ENCODE measurements around the gene CHAF1B. TPM values are rescaled to one million over a fixed set of nuclear protein-coding genes. Genes with fewer than 3 reads are reported as not detected.

Gene CHAF1B
- total RNA-seq, 2 donors from 2014 or later: 4.2 to 4.9 TPM

DNA sequence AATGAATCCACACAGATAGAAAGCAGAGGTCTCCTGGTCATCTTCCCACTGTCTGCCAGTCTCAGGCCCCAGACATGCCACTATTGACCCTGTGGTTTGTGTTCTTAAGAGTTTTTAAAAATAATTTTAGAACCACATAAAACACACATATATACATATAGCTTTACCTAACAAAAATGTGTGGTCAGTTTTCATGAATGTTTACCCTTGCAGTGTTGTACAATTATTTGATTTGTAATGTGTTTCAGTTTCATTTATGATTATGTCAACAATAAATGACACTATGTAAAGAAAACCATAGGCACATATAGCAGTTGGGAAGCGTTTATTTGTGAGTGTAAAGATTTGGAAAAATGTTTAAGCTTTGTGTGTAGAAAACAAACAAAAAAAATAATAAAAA lies 17.1 kb downstream of the CHAF1B start:
- no peaks in the 10 kb centered on the region for H3K36me3 ChIP-seq
- no peaks in the 10 kb centered on the region for H3K4me1 ChIP-seq (replicated peaks)
- TF ChIP-seq, protein P1, sequence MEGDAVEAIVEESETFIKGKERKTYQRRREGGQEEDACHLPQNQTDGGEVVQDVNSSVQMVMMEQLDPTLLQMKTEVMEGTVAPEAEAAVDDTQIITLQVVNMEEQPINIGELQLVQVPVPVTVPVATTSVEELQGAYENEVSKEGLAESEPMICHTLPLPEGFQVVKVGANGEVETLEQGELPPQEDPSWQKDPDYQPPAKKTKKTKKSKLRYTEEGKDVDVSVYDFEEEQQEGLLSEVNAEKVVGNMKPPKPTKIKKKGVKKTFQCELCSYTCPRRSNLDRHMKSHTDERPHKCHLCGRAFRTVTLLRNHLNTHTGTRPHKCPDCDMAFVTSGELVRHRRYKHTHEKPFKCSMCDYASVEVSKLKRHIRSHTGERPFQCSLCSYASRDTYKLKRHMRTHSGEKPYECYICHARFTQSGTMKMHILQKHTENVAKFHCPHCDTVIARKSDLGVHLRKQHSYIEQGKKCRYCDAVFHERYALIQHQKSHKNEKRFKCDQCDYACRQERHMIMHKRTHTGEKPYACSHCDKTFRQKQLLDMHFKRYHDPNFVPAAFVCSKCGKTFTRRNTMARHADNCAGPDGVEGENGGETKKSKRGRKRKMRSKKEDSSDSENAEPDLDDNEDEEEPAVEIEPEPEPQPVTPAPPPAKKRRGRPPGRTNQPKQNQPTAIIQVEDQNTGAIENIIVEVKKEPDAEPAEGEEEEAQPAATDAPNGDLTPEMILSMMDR (IDR thresholded peaks at IDR 0.05): no peak
- WGBS: 62% methylated on average over 1 of the region's 1 CpG
- H3K27ac ChIP-seq: no peak overlapping the region
- no peak for DNase-seq (ENCODE audit: low spot score)
- no peak overlapping the region for H3K4me3 ChIP-seq
- intact Hi-C loops (cut with DNase I): no loop called here
- H3K9me3 ChIP-seq: no peaks in the 10 kb centered on the region
- no peaks in the 10 kb centered on the region for H3K27me3 ChIP-seq (replicated peaks; ENCODE audit: insufficient read depth)

DNA sequence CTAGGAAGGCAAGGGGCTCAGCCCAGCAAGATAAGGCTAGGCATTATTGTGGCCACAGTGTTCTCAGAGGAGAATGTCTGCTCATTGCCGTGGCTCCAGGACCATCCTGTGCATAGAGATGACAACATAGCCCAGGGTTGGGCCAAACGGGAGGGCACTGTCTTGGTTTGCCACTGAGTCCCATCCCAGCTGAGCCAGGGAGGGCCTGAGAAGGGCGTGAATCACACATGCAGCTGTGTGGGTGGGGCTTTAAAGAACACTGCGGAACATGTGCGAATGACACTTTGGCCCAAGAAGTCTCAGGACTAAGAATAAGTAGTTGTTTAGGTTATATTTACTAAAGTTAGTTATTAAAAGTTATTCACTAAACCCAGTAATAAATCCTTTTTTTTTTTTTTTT lies 18.5 kb downstream of the CHAF1B start:
- DNase-seq (ENCODE audit: low spot score): no peak
- no peaks in the 10 kb centered on the region for H3K36me3 ChIP-seq
- H3K4me3 ChIP-seq: no peak overlapping the region
- TF ChIP-seq, protein P1 (IDR thresholded peaks at IDR 0.05): no peak
- no peak for TF ChIP-seq POLR2A (IDR thresholded peaks at IDR 0.05)
- TF ChIP-seq POLR2AphosphoS5 (IDR thresholded peaks at IDR 0.05): no peak
- WGBS: 90% methylated on average over 5 of the region's 5 CpGs
- no peak overlapping the region for H3K27ac ChIP-seq
- no peaks in the 10 kb centered on the region for H3K9me3 ChIP-seq
- intact Hi-C loops (cut with DNase I): no loop called here
- H3K4me1 ChIP-seq (replicated peaks): no peaks in the 10 kb centered on the region
- H3K27me3 ChIP-seq (replicated peaks; ENCODE audit: insufficient read depth): no peaks in the 10 kb centered on the region

DNA sequence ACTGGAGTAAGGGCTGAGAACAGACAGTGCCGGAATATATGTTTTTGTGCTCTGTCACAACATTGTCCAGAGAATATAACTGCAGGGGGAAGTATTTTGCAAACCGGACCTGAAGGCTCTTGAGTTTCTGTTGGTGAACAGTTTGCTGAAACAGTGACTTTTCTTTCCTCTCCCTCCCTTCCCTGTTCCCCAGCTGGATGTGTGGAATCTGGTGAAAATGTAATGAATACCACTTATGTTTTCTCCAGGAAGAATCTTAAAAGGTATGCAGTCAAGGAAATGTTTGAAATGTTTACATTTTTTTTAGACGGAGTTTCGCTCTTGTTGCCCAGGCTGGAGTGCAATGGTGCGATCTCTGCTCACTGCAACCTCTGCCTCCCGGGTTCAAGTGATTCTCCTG lies 23.4 kb downstream of the CHAF1B start:
- TF ChIP-seq, protein P1 (IDR thresholded peaks at IDR 0.05): no peak
- TF ChIP-seq POLR2AphosphoS5 (IDR thresholded peaks at IDR 0.05) (no peak), POLR2A (IDR thresholded peaks at IDR 0.05) (no peak)
- intact Hi-C loops (cut with DNase I): no loop called here
- H3K36me3 ChIP-seq: no peaks in the 10 kb centered on the region
- no peaks in the 10 kb centered on the region for H3K27me3 ChIP-seq (replicated peaks; ENCODE audit: insufficient read depth)
- WGBS: 86% methylated on average over 6 of the region's 6 CpGs
- H3K9me3 ChIP-seq: no peaks in the 10 kb centered on the region
- H3K4me1 ChIP-seq (replicated peaks): no peaks in the 10 kb centered on the region
- H3K27ac ChIP-seq: no peak overlapping the region
- no peak for DNase-seq (ENCODE audit: low spot score)
- H3K4me3 ChIP-seq: no peak overlapping the region

DNA sequence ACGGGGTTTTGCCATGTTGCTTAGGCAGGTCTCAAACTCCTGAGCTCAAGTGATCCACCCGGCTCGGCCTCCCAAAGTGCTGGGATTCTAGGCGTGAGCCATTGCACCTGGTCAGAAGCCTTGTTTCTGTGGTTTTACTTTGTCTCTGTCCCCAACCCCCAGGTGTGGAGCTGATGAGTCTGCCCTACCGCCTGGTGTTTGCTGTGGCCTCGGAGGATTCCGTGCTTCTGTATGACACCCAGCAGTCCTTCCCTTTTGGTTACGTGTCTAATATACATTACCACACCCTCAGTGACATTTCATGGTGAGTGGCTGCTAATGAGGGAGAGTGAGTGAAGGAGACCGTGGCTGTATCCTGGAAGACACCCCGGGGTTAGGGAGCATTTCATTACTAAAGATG lies 26.1 kb downstream of the CHAF1B start:
- H3K36me3 ChIP-seq: no peaks in the 10 kb centered on the region
- no peaks in the 10 kb centered on the region for H3K27me3 ChIP-seq (replicated peaks; ENCODE audit: insufficient read depth)
- no peaks in the 10 kb centered on the region for H3K4me1 ChIP-seq (replicated peaks)
- intact Hi-C loops (cut with DNase I): no loop called here
- DNase-seq (ENCODE audit: low spot score): no peak
- TF ChIP-seq, protein P1 (IDR thresholded peaks at IDR 0.05): no peak
- WGBS: 98% methylated on average over 10 of the region's 10 CpGs
- H3K4me3 ChIP-seq: no peak overlapping the region
- no peaks in the 10 kb centered on the region for H3K9me3 ChIP-seq
- H3K27ac ChIP-seq: no peak overlapping the region

DNA sequence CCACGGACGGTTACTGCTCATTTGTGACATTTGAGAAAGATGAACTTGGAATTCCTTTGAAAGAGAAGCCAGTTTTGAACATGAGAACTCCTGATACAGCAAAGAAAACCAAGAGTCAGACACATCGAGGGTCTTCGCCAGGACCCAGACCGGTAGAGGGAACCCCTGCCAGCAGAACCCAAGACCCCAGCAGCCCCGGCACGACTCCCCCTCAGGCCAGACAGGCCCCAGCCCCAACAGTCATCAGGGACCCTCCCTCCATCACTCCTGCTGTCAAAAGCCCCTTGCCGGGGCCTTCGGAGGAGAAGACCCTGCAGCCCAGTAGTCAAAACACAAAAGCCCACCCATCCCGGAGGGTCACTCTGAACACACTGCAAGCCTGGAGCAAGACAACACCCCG lies 27.7 kb downstream of the CHAF1B start:
- H3K9me3 ChIP-seq: no peaks in the 10 kb centered on the region
- no peaks in the 10 kb centered on the region for H3K27me3 ChIP-seq (replicated peaks; ENCODE audit: insufficient read depth)
- WGBS: 89% methylated on average over 11 of the region's 11 CpGs
- intact Hi-C loops (cut with DNase I): no loop called here
- no peaks in the 10 kb centered on the region for H3K4me1 ChIP-seq (replicated peaks)
- no peaks in the 10 kb centered on the region for H3K36me3 ChIP-seq
- TF ChIP-seq, protein P1 (IDR thresholded peaks at IDR 0.05): no peak
- no peak for TF ChIP-seq POLR2A (IDR thresholded peaks at IDR 0.05)
- no peak for TF ChIP-seq POLR2AphosphoS5 (IDR thresholded peaks at IDR 0.05)
- no peak for DNase-seq (ENCODE audit: low spot score)
- no peak overlapping the region for H3K27ac ChIP-seq
- H3K4me3 ChIP-seq: no peak overlapping the region

Data from prostate gland (tissue), 2 donors.